Hepatocyte (in vitro differentiated cells): Measurements from ENCODE around the gene CIT. TPM values are rescaled to one million over a fixed set of nuclear protein-coding genes. Genes with fewer than 3 reads are reported as not detected.
"Not testable (repeated sequence)": the region's sequence is repeated elsewhere in the genome, so short reads cannot be mapped to it uniquely, and the experiment has no call there.

ENCODE experiments used
- DNase-seq: peaks from one replicate; pipeline ENCODE4 v3.0.0-alpha.2; 2016; ENCODE audit warnings: low spot score
- H2AFZ ChIP-seq: fragments of 200-600 bp; sonication (generic); 2 replicates; pipeline ENCODE4 v1.6.0; 2016; ENCODE audit warnings: antibody characterized with exemption, mild to moderate bottlenecking
- H3K27ac ChIP-seq: fragments of 200-600 bp; sonication (generic); 2 replicates; pipeline ENCODE4 v1.5.1; 2016; ENCODE audit warnings: mild to moderate bottlenecking
- H3K27me3 ChIP-seq: fragments of 200-600 bp; sonication (generic); 2 replicates; pipeline ENCODE4 v1.6.1; 2016
- H3K36me3 ChIP-seq: fragments of 200-600 bp; sonication (generic); replicated peaks from 2 replicates; pipeline ENCODE4 v1.5.1; 2016; ENCODE audit warnings: low read depth; ENCODE audit not compliant: insufficient read depth
- H3K4me1 ChIP-seq: fragments of 200-600 bp; sonication (generic); 2 replicates; pipeline ENCODE4 v1.5.1; 2016; ENCODE audit warnings: mild to moderate bottlenecking, moderate library complexity; ENCODE audit not compliant: insufficient read depth
- H3K4me2 ChIP-seq: fragments of 200-600 bp; sonication (generic); 2 replicates; pipeline ENCODE4 v1.6.0; 2016
- H3K4me3 ChIP-seq: fragments of 200-600 bp; sonication (generic); 2 replicates; pipeline ENCODE4 v1.5.1; 2016; ENCODE audit warnings: mild to moderate bottlenecking
- H3K79me2 ChIP-seq: fragments of 200-600 bp; sonication (generic); 2 replicates; pipeline ENCODE4 v1.6.0; 2017; ENCODE audit warnings: mild to moderate bottlenecking
- H3K9me2 ChIP-seq: fragments of 200-600 bp; sonication (generic); replicated peaks from 2 replicates; pipeline ENCODE4 v1.6.0; 2017; ENCODE audit warnings: mild to moderate bottlenecking; ENCODE audit not compliant: insufficient read depth
- H3K9me3 ChIP-seq: fragments of 200-600 bp; sonication (generic); 2 replicates; pipeline ENCODE4 v1.5.1; 2016; ENCODE audit warnings: low read depth, mild to moderate bottlenecking
- H4K20me1 ChIP-seq: fragments of 200-600 bp; sonication (generic); 2 replicates; pipeline ENCODE4 v1.6.0; 2016; ENCODE audit warnings: mild to moderate bottlenecking; ENCODE audit not compliant: insufficient read depth, poor library complexity, severe bottlenecking
- CTCF ChIP-seq: fragments of 200-600 bp; sonication (generic); IDR thresholded peaks from 2 replicates; pipeline ENCODE4 v1.5.1; 2016; ENCODE audit warnings: antibody characterized with exemption, mild to moderate bottlenecking; ENCODE audit not compliant: poor library complexity
- EZH2 ChIP-seq: fragments of 200-600 bp; sonication (generic); IDR thresholded peaks from 2 replicates; pipeline ENCODE4 v1.6.1; 2016; ENCODE audit warnings: antibody characterized with exemption, mild to moderate bottlenecking, borderline replicate concordance
- EZH2phosphoT487 ChIP-seq: fragments of 200-600 bp; sonication (generic); IDR thresholded peaks from one replicate; pipeline ENCODE4 v1.6.1; 2018; ENCODE audit warnings: antibody characterized with exemption, mild to moderate bottlenecking, low read depth, moderate library complexity; ENCODE audit not compliant: unreplicated experiment, severe bottlenecking
- WGBS: methylation state at CpG from one replicate; pipeline ENCODE4 v1.1.6; 2016; ENCODE audit warnings: low lambda C conversion rate; ENCODE audit errors: missing lambda C conversion rate; 5-methylcytosine and 5-hydroxymethylcytosine counted together
- polyA plus RNA-seq: library from polyadenylated mRNA; unstranded; fragments of >200 nt; fragmentation: Nextera tagmentation; extraction: Ambion mirVana; gene quantifications from 2 replicates; pipeline ENCODE4 v1.2.1, GENCODE V29; 2016
- total RNA-seq: library from RNA; depleted of rRNA; stranded (reverse); fragments of >200 nt; gene quantifications from 2 replicates; pipeline ENCODE4 v1.2.3, GENCODE V29; 2014

CIT gene
- total and polyA plus RNA-seq, 2 experiments from 2014 or later, result 3.6 to 3.9 TPM

- H3K36me3 ChIP-seq, result no peaks in the 10 kb centered on the region
- H3K9me2 ChIP-seq, result no peaks in the 10 kb centered on the region
- DNase-seq, result no peak
- H3K79me2 ChIP-seq, result no peaks in the 10 kb centered on the region
- no peak for TF ChIP-seq CTCF
- no peak for TF ChIP-seq EZH2
- no peak for TF ChIP-seq EZH2phosphoT487
- H3K4me3 ChIP-seq, result no peak overlapping the region
- H4K20me1 ChIP-seq, result no peaks in the 10 kb centered on the region
- H3K4me2 ChIP-seq, result no peak overlapping the region
- H3K27me3 ChIP-seq, result no peaks in the 10 kb centered on the region
- no peaks in the 10 kb centered on the region for H3K9me3 ChIP-seq
- H3K4me1 ChIP-seq, result no peaks in the 10 kb centered on the region
- H2AFZ ChIP-seq, result no peak overlapping the region
- 92% methylated on average over 11 of the region's 11 CpGs for WGBS
- H3K27ac ChIP-seq, result peak overlapping the region; percentile 56
Measured at GRCh38 chr12:119710374-119710964, 166.7 kb downstream of the CIT start.

GRCh38 chr12:119706427-119706826 is 170.7 kb downstream of the CIT start:
- H3K27me3 ChIP-seq, H3K9me2 ChIP-seq, H3K4me2 ChIP-seq, H4K20me1 ChIP-seq, H3K4me1 ChIP-seq, H3K4me3 ChIP-seq, H3K79me2 ChIP-seq, DNase-seq, H2AFZ ChIP-seq, H3K27ac ChIP-seq, H3K9me3 ChIP-seq, H3K36me3 ChIP-seq: not testable (repeated sequence)
- 80% methylated on average over 1 of the region's 1 CpG for WGBS

DNA sequence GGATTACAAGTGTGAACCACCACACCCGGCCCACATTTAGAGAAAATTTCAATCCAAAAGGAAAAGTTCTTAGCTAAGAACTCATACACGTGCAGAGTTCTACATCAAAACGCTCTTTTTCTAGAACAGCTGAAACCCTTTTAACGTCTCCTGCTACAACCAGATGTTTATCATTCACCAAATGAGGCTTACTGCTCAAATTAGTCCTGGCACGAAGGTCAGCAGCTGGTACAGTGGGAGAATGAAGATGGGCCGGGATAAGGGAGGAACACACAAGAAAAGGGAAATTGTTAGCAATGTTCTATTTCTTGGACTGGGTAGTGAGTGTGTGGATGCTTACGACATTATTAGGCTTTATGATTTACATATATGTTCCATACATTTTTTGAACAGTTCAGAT is 171.9 kb downstream of the CIT start:
- no peaks in the 10 kb centered on the region for H3K9me3 ChIP-seq
- DNase-seq, result no peak
- no peak overlapping the region for H3K4me2 ChIP-seq
- WGBS, result 91% methylated on average over 7 of the region's 7 CpGs
- no peak overlapping the region for H3K4me3 ChIP-seq
- H3K4me1 ChIP-seq, result no peaks in the 10 kb centered on the region
- no peaks in the 10 kb centered on the region for H3K9me2 ChIP-seq
- H2AFZ ChIP-seq, result no peak overlapping the region
- H4K20me1 ChIP-seq, result no peaks in the 10 kb centered on the region
- H3K27me3 ChIP-seq, result no peaks in the 10 kb centered on the region
- H3K36me3 ChIP-seq, result no peaks in the 10 kb centered on the region
- no peaks in the 10 kb centered on the region for H3K79me2 ChIP-seq
- H3K27ac ChIP-seq, result no peak overlapping the region
- TF ChIP-seq EZH2phosphoT487 (no peak), EZH2 (no peak), CTCF (no peak)

- H3K4me1 ChIP-seq, result no peaks in the 10 kb centered on the region
- H3K27me3 ChIP-seq, result no peaks in the 10 kb centered on the region
- no peaks in the 10 kb centered on the region for H3K36me3 ChIP-seq
- H3K9me3 ChIP-seq, result no peaks in the 10 kb centered on the region
- 98% methylated on average over 16 of the region's 16 CpGs for WGBS
- H3K4me3 ChIP-seq, result no peak overlapping the region
- TF ChIP-seq CTCF (no peak), EZH2 (no peak), EZH2phosphoT487 (no peak)
- no peaks in the 10 kb centered on the region for H3K79me2 ChIP-seq
- DNase-seq, result no peak
- no peaks in the 10 kb centered on the region for H4K20me1 ChIP-seq
- no peaks in the 10 kb centered on the region for H3K9me2 ChIP-seq
- H3K4me2 ChIP-seq, result no peak overlapping the region
- no peak overlapping the region for H3K27ac ChIP-seq
- H2AFZ ChIP-seq, result no peak overlapping the region
Measured at GRCh38 chr12:119704065-119704747, 172.9 kb downstream of the CIT start.
